HL-60/S4 treated with retinoic acid at 250 ng/mL for 4 days and 3 days (cell line): ENCODE results near the gene CTRB2.

Experiments used
- in situ Hi-C: fragments of 300-500 bp; cut with MboI; formaldehyde crosslinking; loops from 2 replicates; pipeline ENCODE4 v1.7.0; 2022; ENCODE audit warnings: low sequenced_read_pairs

CTRB2 gene

GRCh38 chr16:75208242-75208825, 1.4 kb upstream of the CTRB2 start:
- in situ Hi-C loops, result loop anchor here (25.0 kb wide), 1 partner anchor 179 kb away; no protein-coding TSS in a partner anchor

GRCh38 chr16:75207831-75208230, 870 bp upstream of the CTRB2 start:
- in situ Hi-C loops, result loop anchor here (25.0 kb wide), 1 partner anchor 179 kb away; no protein-coding TSS in a partner anchor

GRCh38 chr16:75205961-75206748, 806 bp downstream of the CTRB2 start:
- in situ Hi-C loops, result loop anchor here (25.0 kb wide), 1 partner anchor 181 kb away; no protein-coding TSS in a partner anchor

- in situ Hi-C loops, result loop anchor here (25.0 kb wide), 1 partner anchor 182 kb away; no protein-coding TSS in a partner anchor
These were observed 1.5 kb downstream of the CTRB2 start for GRCh38 chr16:75205438-75205837.

GRCh38 chr16:75204905-75205304, 2.1 kb downstream of the CTRB2 start:
- in situ Hi-C loops, result loop anchor here (25.0 kb wide), 1 partner anchor 182 kb away; no protein-coding TSS in a partner anchor

- in situ Hi-C loops, result loop anchor here (25.0 kb wide), 1 partner anchor 183 kb away; no protein-coding TSS in a partner anchor
These were observed 2.6 kb downstream of the CTRB2 start for GRCh38 chr16:75204410-75204758.

GRCh38 chr16:75203667-75204409, 3.1 kb downstream of the CTRB2 start:
- in situ Hi-C loops, result loop anchor here (25.0 kb wide), 1 partner anchor 183 kb away; no protein-coding TSS in a partner anchor

- in situ Hi-C loops, result loop anchor here (25.0 kb wide), 1 partner anchor 184 kb away; no protein-coding TSS in a partner anchor
These were observed 3.9 kb downstream of the CTRB2 start for GRCh38 chr16:75203096-75203495.

GRCh38 chr16:75202069-75202590, 4.8 kb downstream of the CTRB2 start:
- in situ Hi-C loops, result loop anchor here (25.0 kb wide), 1 partner anchor 185 kb away; no protein-coding TSS in a partner anchor

GRCh38 chr16:75198135-75198600, 8.8 kb downstream of the CTRB2 start:
- in situ Hi-C loops, result loop anchor here (10.0 kb wide), 1 partner anchor 567 kb away; no protein-coding TSS in a partner anchor

GRCh38 chr16:75197522-75198134, 9.3 kb downstream of the CTRB2 start:
- in situ Hi-C loops, result loop anchor here (10.0 kb wide), 1 partner anchor 567 kb away; no protein-coding TSS in a partner anchor

- in situ Hi-C loops, result loop anchor here (10.0 kb wide), 1 partner anchor 568 kb away; no protein-coding TSS in a partner anchor
These were observed 10.1 kb downstream of the CTRB2 start for GRCh38 chr16:75196836-75197235.

GRCh38 chr16:75195811-75196790, 10.9 kb downstream of the CTRB2 start:
- in situ Hi-C loops, result loop anchor here (10.0 kb wide), 1 partner anchor 569 kb away; no protein-coding TSS in a partner anchor

GRCh38 chr16:75193730-75194444, 13.1 kb downstream of the CTRB2 start:
- in situ Hi-C loops, result loop anchor here (10.0 kb wide), 1 partner anchor 571 kb away; no protein-coding TSS in a partner anchor

GRCh38 chr16:75193265-75193650, 13.7 kb downstream of the CTRB2 start:
- in situ Hi-C loops, result loop anchor here (10.0 kb wide), 1 partner anchor 572 kb away; no protein-coding TSS in a partner anchor

GRCh38 chr16:75192606-75193264, 14.2 kb downstream of the CTRB2 start:
- in situ Hi-C loops, result loop anchor here (10.0 kb wide), 1 partner anchor 572 kb away; no protein-coding TSS in a partner anchor

GRCh38 chr16:75189638-75190245, 17.2 kb downstream of the CTRB2 start:
- in situ Hi-C loops, result loop anchor here (10.0 kb wide), 1 partner anchor 575 kb away; no protein-coding TSS in a partner anchor
